ENCODE measurements around the gene PLCD1. TPM values are rescaled to one million over a fixed set of nuclear protein-coding genes. Genes with fewer than 3 reads are reported as not detected.

Gene PLCD1
- total RNA-seq, 4 donors from 2014 or later: 25.4 to 29.8 (median 27.1) TPM

DNA sequence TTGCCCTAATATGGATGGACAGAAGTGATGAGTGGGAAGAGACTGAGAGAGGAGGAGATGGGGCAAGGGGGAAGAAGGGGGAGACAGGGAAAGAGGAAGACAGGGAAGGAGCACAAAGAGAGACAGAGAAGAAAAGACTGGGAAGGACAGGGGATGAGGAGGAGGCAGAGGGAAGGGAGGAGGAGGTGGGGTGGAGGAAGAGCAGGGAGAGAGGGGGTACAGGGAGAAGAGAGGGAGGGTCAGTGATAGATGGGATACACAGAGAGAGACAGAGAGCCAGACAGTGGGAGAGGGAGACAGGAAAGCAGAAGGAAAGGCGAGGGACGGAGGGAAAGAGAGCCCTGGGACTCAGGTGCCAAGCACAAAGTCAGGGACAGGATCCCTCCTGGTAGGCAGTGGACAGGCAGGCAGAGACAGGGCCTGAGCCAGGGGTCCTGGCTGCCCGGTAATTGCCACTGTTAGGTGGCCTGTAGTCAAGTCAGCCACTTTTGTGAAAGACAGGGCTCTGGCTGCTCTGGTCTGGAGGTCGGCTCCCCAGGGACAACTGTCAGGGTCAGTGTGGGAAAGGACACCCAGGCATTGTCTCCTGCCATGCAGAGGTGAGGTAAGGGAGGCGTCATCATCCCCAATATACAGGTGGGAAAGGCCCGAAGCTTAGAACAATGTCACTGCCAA is 29.1 kb downstream of the PLCD1 start:
- ATAC-seq: no peak
- Histone ChIP-seq H3K9me3 (no peaks in the 10 kb centered on the region), H3K36me3 (peaks cover 0 to 17% of the 10 kb centered on the region in 2 donors), H3K4me3 (no peak overlapping the region), H3K27me3 (no peaks in the 10 kb centered on the region), H3K27ac (no peak overlapping the region), H3K4me1 (peaks cover 0 to 50% (median 15%) of the 10 kb centered on the region in 3 donors)
- 80 to 85% methylated on average over 2 to 4 of the region's 6 CpGs for WGBS, 2 donors (ENCODE audit: low coverage in 1 of 2)
- TF ChIP-seq POLR2AphosphoS5 (IDR thresholded peaks at IDR 0.05) (no peak), EP300 (IDR thresholded peaks at IDR 0.05) (no peak), POLR2A (IDR thresholded peaks at IDR 0.05) (no peak), CTCF (IDR thresholded peaks at IDR 0.05) (no peak)

GRCh38 chr3:37999836-38000235 is 29.6 kb downstream of the PLCD1 start:
- ATAC-seq: no peak
- WGBS, 2 donors (ENCODE audit: low coverage in 1 of 2): 87 to 93% methylated on average over 4 to 5 of the region's 6 CpGs
- TF ChIP-seq POLR2AphosphoS5 (IDR thresholded peaks at IDR 0.05) (no peak), EP300 (IDR thresholded peaks at IDR 0.05) (no peak), POLR2A (IDR thresholded peaks at IDR 0.05) (no peak), CTCF (IDR thresholded peaks at IDR 0.05) (no peak)
- Histone ChIP-seq H3K4me1 (peaks cover 0 to 55% (median 15%) of the 10 kb centered on the region in 3 donors), H3K27ac (no peak overlapping the region), H3K36me3 (peaks cover 0 to 14% of the 10 kb centered on the region in 2 donors), H3K9me3 (no peaks in the 10 kb centered on the region), H3K4me3 (no peak overlapping the region), H3K27me3 (no peaks in the 10 kb centered on the region)

GRCh38 chr3:37997791-37998370 is 31.6 kb downstream of the PLCD1 start:
- Histone ChIP-seq H3K9me3 (no peaks in the 10 kb centered on the region), H3K4me1 (peaks cover 0 to 54% (median 9%) of the 10 kb centered on the region in 3 donors), H3K36me3 (peaks cover 0 to 14% of the 10 kb centered on the region in 2 donors), H3K27ac (peak overlapping the region in 3 of 4 donors; percentile 85 to 92 (median 91)), H3K27me3 (no peaks in the 10 kb centered on the region), H3K4me3 (peak overlapping the region in 1 of 2 donors; percentile 59)
- no CpG with 5 or more reads among the region's 6 CpGs for WGBS, 2 donors (ENCODE audit: low coverage in 1 of 2)
- TF ChIP-seq EP300 (IDR thresholded peaks at IDR 0.05) (no peak), POLR2AphosphoS5 (IDR thresholded peaks at IDR 0.05) (no peak), CTCF (IDR thresholded peaks at IDR 0.05) (no peak), POLR2A (IDR thresholded peaks at IDR 0.05) (no peak)
- no peak for ATAC-seq

DNA sequence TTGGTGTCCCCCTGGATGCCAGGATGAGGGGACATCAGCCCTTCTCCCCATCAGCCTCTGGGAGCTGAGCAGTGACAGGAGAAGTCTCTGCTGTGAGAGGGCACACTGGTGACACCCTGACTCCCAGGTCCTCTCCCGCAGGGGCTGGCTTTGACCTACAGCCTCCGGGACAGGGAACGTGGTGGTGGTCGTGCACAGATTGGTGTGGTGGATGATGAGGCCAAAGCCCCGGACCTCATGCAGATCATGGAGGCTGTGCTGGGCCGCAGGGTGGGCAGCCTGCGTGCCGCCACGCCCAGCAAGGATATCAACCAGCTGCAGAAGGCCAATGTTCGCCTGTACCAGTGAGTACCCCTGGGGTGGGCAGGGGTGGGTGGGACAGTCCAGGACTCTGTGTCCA is 32.1 kb downstream of the PLCD1 start:
- no peak for ATAC-seq
- H3K4me1 ChIP-seq: peaks cover 0 to 52% (median 9%) of the 10 kb centered on the region in 3 donors
- TF ChIP-seq POLR2A (IDR thresholded peaks at IDR 0.05): no peak
- no peak for TF ChIP-seq POLR2AphosphoS5 (IDR thresholded peaks at IDR 0.05)
- no peak for TF ChIP-seq EP300 (IDR thresholded peaks at IDR 0.05)
- TF ChIP-seq CTCF (IDR thresholded peaks at IDR 0.05): no peak
- H3K36me3 ChIP-seq: peaks cover 0 to 12% of the 10 kb centered on the region in 2 donors
- no peaks in the 10 kb centered on the region for H3K9me3 ChIP-seq
- no CpG with 5 or more reads among the region's 10 CpGs for WGBS, 2 donors (ENCODE audit: low coverage in 1 of 2)
- H3K4me3 ChIP-seq: no peak overlapping the region
- peak overlapping the region in 2 of 4 donors; percentile 91 to 92 for H3K27ac ChIP-seq
- H3K27me3 ChIP-seq: no peaks in the 10 kb centered on the region

Data from gastroesophageal sphincter (tissue), 4 donors.